ENCODE results near the gene HAUS7. TPM values are rescaled to one million over a fixed set of nuclear protein-coding genes. Genes with fewer than 3 reads are reported as not detected.

Gene HAUS7
- 10 to 100 TPM; 27.7 to 40.0 TPM for total RNA-seq

DNA sequence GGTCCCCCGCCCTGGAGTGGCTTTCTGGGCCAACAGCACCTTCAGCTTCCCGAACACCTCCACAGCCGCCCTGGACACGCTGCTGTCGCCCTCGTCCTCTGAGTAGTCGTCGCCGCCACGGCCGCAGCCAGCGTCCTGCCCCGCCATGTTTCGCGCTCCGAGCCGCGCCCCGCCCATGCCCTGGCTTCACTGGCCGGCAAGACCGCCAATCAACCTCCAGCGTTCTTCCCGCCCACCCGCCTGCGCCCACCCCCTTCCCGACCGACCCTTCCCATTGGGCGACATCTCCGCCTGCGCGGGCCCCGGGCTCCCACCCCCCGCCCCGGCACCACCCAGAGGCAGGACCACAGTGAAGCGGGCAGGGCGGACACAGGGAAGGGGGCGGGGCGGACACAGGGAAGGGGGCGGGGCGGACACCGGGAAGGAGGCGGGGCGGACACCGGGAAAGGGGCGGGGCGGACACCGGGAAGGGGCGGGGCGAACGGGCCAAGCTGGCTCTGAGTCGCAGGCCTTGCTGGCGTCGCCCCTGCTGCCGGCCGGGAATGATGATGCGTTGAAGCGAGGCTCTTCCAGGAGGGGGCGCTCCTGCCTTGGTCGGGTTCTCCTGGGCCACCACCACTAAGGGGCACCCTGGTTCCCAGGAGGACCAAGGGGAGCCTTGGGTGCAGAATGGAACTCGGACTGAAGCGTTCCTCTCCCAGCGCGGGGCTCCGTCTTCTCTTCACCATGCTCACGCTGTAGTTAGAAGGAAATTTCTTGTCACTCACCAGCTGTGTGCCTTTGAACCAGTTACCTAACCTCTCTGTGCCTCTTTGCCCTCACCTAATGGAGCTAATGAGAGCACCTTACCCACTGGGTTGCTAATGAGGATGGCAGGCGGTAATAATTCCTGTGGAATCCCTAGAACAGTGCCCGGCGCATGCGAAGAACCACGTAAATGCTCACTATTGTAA lies at the start of gene HAUS7:
HAUS7 (minus strand) TSS at position 166 of the 953 bp plus-strand sequence; CDS start at position 147, 19 bp downstream.
- Mint-ChIP-seq H3K4me3 (peak within 1 kb of the TSS; percentile 82 to 92), H3K4me1 (ENCODE audit: low read depth) (peaks cover 16% of the 10 kb centered on the region), H3K27ac (peak within 1 kb of the TSS; percentile 51), H3K9me3 (no peaks in the 10 kb centered on the region), H3K36me3 (ENCODE audit: insufficient read depth in 2 of 2) (no peaks in the 10 kb centered on the region), H3K27me3 (ENCODE audit: low read depth) (no peaks in the 10 kb centered on the region)
- DNase-seq (peak; percentile 86 to 89), ATAC-seq (replicated peaks in 1 of 2) (peak; percentile 89)

DNA sequence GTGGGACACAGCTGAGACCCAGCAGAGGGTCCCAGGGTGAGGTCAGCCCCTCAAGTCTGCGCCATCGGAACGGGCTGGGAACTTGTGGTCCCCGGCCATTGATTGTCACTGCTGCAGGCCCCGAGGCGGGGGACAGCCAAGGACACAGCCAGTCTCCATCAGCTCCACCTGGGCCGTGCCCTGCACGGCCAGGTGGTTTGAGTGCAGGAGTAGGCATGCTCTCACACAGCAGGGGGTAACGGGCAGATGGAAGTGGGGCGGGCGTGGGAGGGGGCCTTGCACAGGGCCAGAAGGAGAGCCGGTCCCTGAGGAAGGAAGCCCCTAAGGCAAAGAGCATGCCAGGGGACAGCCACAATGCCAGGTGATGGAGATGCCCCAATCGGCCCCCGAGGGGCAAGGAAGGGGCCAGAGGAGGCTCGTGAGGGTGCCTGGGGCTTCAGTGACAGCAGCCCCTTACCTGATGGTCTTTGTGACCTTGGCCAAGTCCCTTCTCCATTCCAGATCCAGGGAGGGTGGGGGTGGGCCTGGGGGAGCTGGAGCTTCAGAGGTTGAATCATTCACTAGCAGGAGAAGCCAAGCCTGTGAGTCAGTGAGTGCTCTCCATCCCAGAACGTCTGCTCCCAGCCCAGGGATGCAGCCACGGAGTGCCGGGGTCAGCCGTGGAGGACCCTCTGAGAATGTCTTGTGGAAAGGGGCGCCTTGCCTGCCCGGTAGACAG lies 49.4 kb upstream of the HAUS7 start:
- peaks cover 36% of the 10 kb centered on the region for H3K27me3 Mint-ChIP-seq (ENCODE audit: low read depth)
- H3K9me3 Mint-ChIP-seq, result no peaks in the 10 kb centered on the region
- no peaks in the 10 kb centered on the region for H3K4me1 Mint-ChIP-seq (ENCODE audit: low read depth)
- H3K36me3 Mint-ChIP-seq (ENCODE audit: insufficient read depth in 2 of 2), result no peaks in the 10 kb centered on the region
- no peak overlapping the region for H3K27ac Mint-ChIP-seq
- H3K4me3 Mint-ChIP-seq, result no peak overlapping the region
- DNase-seq (no peak), ATAC-seq (replicated peaks in 1 of 2) (no peak)

DNA sequence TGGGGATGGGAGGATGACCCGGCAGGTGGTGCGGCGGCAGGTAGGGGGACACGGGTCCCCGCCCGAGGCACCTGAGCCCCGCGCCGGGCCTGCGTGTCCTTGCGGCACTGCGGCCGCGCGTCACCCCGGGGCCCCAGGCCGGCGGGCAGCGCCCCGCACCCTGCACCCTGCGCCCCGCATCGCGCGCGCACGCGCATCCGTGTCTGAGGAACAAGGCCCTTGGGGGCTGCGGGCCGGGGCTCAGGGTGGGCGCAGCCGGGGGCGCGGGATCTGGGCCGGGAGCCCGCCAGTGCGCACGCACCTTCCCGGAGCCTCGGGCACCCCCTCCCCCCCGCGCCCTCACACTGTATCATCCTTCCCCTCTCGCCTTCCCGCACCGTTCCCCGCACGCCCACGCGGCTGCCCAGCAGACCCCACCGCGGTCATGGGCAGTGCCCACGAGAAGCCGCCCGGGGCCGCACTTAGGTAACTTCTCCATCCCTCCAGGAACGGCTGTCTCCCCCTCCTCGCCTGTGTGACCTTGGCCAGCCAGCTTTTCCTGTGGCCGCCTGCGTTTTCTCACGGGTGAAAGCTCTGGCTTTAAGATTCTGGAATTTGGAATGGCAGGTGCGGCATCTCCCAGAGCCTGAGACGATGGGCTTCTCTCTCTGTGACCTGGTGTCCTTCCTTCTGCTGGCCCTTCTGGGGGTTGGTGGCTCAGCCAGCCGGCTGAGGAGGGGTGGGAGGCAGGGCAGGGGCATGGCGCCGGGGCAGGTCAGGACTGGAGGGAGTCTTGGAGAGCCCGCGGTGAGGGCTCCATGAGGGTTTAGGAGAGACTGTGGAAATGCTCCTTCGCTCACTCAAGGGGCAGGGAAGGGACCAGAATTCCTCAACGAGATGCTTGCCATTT lies 47.8 kb upstream of the HAUS7 start:
- ATAC-seq (replicated peaks in 1 of 2) (no peak), DNase-seq (no peak)
- peaks cover 36% of the 10 kb centered on the region for H3K27me3 Mint-ChIP-seq (ENCODE audit: low read depth)
- H3K27ac Mint-ChIP-seq, result no peak overlapping the region
- no peaks in the 10 kb centered on the region for H3K36me3 Mint-ChIP-seq (ENCODE audit: insufficient read depth in 2 of 2)
- H3K9me3 Mint-ChIP-seq, result no peaks in the 10 kb centered on the region
- peak overlapping the region in 1 of 2 donors; percentile 63 for H3K4me3 Mint-ChIP-seq
- H3K4me1 Mint-ChIP-seq (ENCODE audit: low read depth), result no peaks in the 10 kb centered on the region

DNA sequence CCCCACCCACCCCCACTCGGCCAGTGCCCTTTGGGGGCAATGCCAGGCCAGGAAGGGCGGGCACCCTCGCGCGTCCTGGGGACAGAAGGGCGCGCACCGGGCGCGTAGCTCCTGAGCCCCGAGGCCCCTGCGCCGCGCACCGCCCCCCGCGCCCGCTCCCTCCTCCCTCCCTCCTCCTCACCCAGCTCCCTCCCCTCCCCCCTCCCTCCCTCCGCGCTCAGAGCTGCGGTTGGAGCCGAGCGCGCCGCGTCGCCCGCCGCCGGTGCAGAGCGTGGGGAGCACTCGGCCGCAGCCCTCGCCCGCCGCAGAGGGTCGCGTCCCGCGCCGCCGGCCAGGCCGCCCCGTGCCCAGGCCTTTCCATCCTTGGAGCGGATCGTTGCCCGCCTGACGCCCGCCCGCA lies 47.0 kb upstream of the HAUS7 start, which contains the start of gene ATP2B3:
ATP2B3 (plus strand) TSS at position 220 of the 400 bp plus-strand sequence. CDS start 18,606 bp downstream, outside the sequence.
- DNase-seq (no peak), ATAC-seq (replicated peaks in 1 of 2) (no peak)
- Mint-ChIP-seq H3K36me3 (ENCODE audit: insufficient read depth in 2 of 2) (no peaks in the 10 kb centered on the region), H3K4me3 (peak within 1 kb of the TSS in 1 of 2 donors; percentile 63), H3K27ac (no peak within 1 kb of the TSS), H3K4me1 (ENCODE audit: low read depth) (no peaks in the 10 kb centered on the region), H3K9me3 (no peaks in the 10 kb centered on the region), H3K27me3 (ENCODE audit: low read depth) (peaks cover 36% of the 10 kb centered on the region)

DNA sequence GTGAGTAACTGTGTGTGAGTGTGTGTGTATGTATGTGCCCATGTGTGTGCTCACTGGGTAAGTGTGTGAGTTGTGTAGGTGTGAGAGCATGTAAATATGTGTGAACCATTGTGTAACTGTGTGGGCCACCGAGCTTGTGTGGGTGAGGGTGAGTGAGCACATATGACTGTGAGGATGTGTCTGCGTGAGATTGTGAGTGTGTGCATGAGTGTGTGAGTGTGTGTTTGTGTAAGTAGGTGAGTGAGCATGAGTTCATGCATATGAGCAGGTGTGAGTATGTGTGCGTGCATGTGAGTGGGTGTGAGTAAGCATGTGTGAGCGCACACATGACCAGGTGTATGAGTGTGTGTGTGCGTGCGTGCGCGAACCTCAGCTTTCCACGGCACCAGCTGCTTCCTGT lies 45.7 kb upstream of the HAUS7 start:
- H3K27me3 Mint-ChIP-seq (ENCODE audit: low read depth), result peaks cover 36% of the 10 kb centered on the region
- no peak for DNase-seq
- H3K36me3 Mint-ChIP-seq (ENCODE audit: insufficient read depth in 2 of 2), result no peaks in the 10 kb centered on the region
- no peaks in the 10 kb centered on the region for H3K9me3 Mint-ChIP-seq
- no peak overlapping the region for H3K27ac Mint-ChIP-seq
- no peak for ATAC-seq (replicated peaks in 1 of 2)
- H3K4me3 Mint-ChIP-seq, result no peak overlapping the region
- no peaks in the 10 kb centered on the region for H3K4me1 Mint-ChIP-seq (ENCODE audit: low read depth)

DNA sequence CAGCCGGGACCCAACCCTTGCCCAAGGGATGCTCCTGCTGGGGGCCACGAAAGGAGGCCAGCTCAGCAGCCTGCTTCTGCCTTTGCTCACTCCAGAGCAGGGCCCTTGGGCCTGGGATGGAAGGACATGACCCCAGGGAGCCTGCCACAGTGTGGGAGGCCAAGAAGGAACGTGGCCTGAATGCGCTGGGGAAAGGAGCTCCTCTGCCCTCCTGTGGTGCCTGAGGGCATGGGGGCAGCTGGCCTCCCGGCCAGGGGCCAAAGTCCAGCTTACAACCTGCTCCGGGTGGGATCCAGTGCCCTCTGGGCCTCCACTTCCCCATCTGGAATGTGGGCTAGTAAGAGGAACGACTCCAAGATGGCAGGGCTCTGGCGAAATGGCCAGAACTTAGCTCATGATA lies 45.1 kb upstream of the HAUS7 start:
- Mint-ChIP-seq H3K4me1 (ENCODE audit: low read depth) (no peaks in the 10 kb centered on the region), H3K4me3 (no peak overlapping the region), H3K36me3 (ENCODE audit: insufficient read depth in 2 of 2) (no peaks in the 10 kb centered on the region), H3K9me3 (no peaks in the 10 kb centered on the region), H3K27ac (no peak overlapping the region), H3K27me3 (ENCODE audit: low read depth) (peaks cover 35% of the 10 kb centered on the region)
- ATAC-seq (replicated peaks in 1 of 2) (no peak), DNase-seq (no peak)

DNA sequence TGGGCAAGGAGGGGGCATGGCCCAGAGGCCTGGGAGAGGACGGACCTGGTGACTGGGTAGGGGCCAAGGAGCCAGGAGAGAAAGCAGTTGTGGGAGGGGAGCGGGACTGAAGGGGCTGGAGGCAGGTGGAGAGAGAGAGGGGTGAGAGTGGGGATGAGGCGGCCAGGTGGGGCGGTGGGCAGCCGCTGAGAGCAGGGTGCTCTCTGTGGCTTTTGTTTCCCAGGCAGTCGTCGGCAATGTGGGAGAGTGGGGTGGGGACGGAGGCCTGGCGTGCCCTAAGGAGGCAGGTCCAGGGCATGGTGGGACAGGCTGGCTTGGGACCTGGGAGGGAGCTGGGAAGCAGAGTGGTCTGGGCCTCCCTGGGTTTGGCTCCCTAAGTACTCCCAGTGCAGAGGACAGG lies 43.9 kb upstream of the HAUS7 start:
- no peak for ATAC-seq (replicated peaks in 1 of 2)
- Mint-ChIP-seq H3K36me3 (ENCODE audit: insufficient read depth in 2 of 2) (no peaks in the 10 kb centered on the region), H3K27ac (no peak overlapping the region), H3K4me3 (no peak overlapping the region), H3K4me1 (ENCODE audit: low read depth) (no peaks in the 10 kb centered on the region), H3K9me3 (no peaks in the 10 kb centered on the region), H3K27me3 (ENCODE audit: low read depth) (peaks cover 25% of the 10 kb centered on the region)
- no peak for DNase-seq

DNA sequence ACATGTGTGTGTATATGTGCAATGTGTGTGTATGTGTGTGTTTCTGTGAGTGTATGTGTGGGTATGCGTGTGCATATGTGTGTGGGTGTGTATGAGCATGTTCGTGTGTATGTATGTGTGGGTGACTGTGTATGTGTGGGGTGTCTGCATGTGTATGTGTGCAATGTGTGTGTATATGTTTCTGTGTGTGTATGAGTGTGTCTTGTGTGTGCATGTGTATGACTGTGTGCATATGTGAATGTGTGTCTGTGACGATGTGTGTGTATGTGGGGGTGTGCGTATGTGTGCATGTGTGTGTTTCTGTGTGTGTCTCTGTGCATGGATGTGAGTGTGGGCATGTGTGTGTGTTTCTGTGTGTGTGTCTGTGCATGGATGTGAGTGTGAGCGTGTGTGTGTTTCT lies 42.9 kb upstream of the HAUS7 start:
- ATAC-seq (replicated peaks in 1 of 2) (no peak), DNase-seq (no peak)
- Mint-ChIP-seq H3K4me1 (ENCODE audit: low read depth) (no peaks in the 10 kb centered on the region), H3K9me3 (no peaks in the 10 kb centered on the region), H3K4me3 (no peak overlapping the region), H3K27me3 (ENCODE audit: low read depth) (peaks cover 15% of the 10 kb centered on the region), H3K36me3 (ENCODE audit: insufficient read depth in 2 of 2) (no peaks in the 10 kb centered on the region), H3K27ac (no peak overlapping the region)

DNA sequence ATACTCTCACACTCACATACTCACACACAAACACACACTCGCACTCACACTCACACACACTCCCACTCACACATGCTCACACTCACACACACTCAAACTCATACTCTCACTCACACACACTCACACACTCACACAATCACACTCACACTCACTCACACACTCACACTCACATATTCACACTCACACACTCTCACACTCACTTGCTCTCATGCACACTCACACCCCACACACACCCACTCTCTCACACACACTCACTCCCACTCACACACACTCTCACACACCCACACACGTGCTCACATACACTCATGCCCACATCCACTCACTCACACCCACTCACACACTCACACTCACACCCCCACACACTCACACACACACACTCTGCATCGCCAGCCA lies 42.1 kb upstream of the HAUS7 start:
- Mint-ChIP-seq H3K4me1 (ENCODE audit: low read depth) (peaks cover 6% of the 10 kb centered on the region), H3K4me3 (no peak overlapping the region), H3K27ac (no peak overlapping the region), H3K36me3 (ENCODE audit: insufficient read depth in 2 of 2) (no peaks in the 10 kb centered on the region), H3K9me3 (no peaks in the 10 kb centered on the region), H3K27me3 (ENCODE audit: low read depth) (peaks cover 14% of the 10 kb centered on the region)
- no peak for ATAC-seq (replicated peaks in 1 of 2)
- no peak for DNase-seq

DNA sequence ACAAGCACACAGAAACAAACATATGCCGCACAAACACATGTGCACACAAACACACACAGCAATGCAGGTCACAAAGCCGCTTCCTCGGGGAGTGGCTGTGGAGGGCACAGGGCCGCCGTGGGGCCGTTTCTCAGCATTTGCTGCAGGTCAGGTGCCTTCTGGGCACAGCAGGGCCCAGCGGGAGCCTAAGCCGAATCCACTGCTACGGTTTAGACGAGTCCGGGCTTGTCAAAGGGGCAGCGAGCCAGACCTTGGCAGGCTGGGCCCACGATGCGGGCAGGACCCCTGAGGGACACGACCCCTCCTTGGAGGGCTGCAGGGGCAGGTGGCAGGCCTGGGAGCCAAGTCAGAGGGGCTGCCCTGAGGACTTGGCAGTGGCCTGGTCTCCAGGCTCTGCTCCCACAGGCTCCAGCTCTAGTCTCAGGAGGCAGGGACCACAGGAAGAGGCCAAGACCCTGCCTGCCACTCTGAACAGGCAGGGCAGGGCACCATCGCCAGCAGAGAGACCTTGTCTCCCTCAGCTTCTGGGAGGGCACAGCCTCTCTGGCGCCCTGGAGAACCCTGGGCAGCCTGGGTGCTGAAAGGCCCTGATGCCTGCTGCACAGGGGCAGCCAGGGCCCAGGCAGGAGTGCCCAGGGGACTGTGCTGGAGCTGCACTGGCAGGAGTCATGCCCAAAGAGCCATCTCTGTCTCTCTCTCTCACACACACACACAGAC lies 41.6 kb upstream of the HAUS7 start:
- peaks cover 8% of the 10 kb centered on the region for H3K4me1 Mint-ChIP-seq (ENCODE audit: low read depth)
- DNase-seq (no peak), ATAC-seq (replicated peaks in 1 of 2) (no peak)
- H3K27ac Mint-ChIP-seq, result no peak overlapping the region
- no peaks in the 10 kb centered on the region for H3K9me3 Mint-ChIP-seq
- peaks cover 14% of the 10 kb centered on the region for H3K27me3 Mint-ChIP-seq (ENCODE audit: low read depth)
- no peak overlapping the region for H3K4me3 Mint-ChIP-seq
- no peaks in the 10 kb centered on the region for H3K36me3 Mint-ChIP-seq (ENCODE audit: insufficient read depth in 2 of 2)

DNA sequence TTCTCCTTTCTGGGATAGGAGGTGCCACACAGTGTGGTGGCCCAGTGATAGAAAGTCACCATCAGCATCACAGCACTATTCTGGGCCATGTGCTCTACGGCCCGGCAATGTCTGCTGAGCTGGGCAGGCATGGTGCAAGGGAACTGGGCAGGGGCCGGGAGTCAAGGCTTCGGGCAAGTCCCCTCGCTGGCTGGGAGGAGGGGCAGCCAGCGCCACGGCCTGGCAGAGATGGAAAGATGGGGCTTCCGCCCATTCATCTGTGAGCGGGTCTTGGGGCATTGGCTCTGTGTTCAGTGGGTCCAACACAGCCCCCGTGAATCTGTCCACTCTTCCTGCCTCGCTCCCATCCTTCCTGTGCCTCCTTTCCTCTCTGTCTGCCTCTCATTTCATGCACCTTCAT lies 40.0 kb upstream of the HAUS7 start:
- Mint-ChIP-seq H3K27ac (no peak overlapping the region), H3K27me3 (ENCODE audit: low read depth) (no peaks in the 10 kb centered on the region), H3K4me3 (no peak overlapping the region), H3K4me1 (ENCODE audit: low read depth) (peaks cover 8% of the 10 kb centered on the region), H3K36me3 (ENCODE audit: insufficient read depth in 2 of 2) (no peaks in the 10 kb centered on the region), H3K9me3 (no peaks in the 10 kb centered on the region)
- ATAC-seq (replicated peaks in 1 of 2), result no peak
- no peak for DNase-seq

DNA sequence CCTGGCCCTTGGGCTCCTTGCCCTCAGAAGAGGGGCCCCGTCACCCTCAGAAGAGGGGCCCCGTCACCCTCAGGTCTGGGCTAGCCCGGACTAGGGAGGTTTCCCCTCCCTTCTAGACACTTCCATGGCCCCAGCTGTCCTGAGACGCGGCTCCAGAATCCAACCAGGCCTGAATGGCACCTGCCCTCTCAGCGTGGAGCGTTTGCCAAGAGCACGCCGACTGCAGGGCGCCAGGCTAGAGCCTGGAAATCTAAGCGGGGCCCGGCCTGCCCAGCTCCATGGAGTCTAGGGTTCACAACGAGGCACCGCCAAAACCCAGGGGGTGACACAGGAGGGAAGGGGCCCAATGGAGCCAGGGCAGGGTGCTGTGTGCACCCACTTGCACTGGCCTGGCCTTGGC lies 39.2 kb upstream of the HAUS7 start:
- ATAC-seq (replicated peaks in 1 of 2), result no peak
- H3K4me3 Mint-ChIP-seq, result no peak overlapping the region
- DNase-seq, result no peak

More for the DNA sequence above, 39.2 kb upstream of the HAUS7 start:
- Mint-ChIP-seq H3K4me1 (ENCODE audit: low read depth) (peaks cover 8% of the 10 kb centered on the region), H3K36me3 (ENCODE audit: insufficient read depth in 2 of 2) (no peaks in the 10 kb centered on the region), H3K27me3 (ENCODE audit: low read depth) (no peaks in the 10 kb centered on the region), H3K27ac (no peak overlapping the region), H3K9me3 (no peaks in the 10 kb centered on the region)

Measured in activated T-cell treated with anti-CD3 and anti-CD28 coated beads, Interleukin-2, amount 50 U/mL, for 72 hours (primary cell).